ENCODE measurements around the gene DLEC1. TPM values are rescaled to one million over a fixed set of nuclear protein-coding genes. Genes with fewer than 3 reads are reported as not detected.

Gene DLEC1
- total RNA-seq, 4 donors from 2014 or later: 0.44 to 1.7 (median 1.5) TPM

GRCh38 chr3:38148311-38148882 is 109.4 kb downstream of the DLEC1 start:
- H3K36me3 ChIP-seq: no peaks in the 10 kb centered on the region
- WGBS, 2 donors: 86% methylated on average over 5 of the region's 5 CpGs
- H3K4me3 ChIP-seq (replicated peaks in 1 of 3): no peak overlapping the region
- intact Hi-C loops (cut with DNase I): no loop called here
- TF ChIP-seq, protein P1, sequence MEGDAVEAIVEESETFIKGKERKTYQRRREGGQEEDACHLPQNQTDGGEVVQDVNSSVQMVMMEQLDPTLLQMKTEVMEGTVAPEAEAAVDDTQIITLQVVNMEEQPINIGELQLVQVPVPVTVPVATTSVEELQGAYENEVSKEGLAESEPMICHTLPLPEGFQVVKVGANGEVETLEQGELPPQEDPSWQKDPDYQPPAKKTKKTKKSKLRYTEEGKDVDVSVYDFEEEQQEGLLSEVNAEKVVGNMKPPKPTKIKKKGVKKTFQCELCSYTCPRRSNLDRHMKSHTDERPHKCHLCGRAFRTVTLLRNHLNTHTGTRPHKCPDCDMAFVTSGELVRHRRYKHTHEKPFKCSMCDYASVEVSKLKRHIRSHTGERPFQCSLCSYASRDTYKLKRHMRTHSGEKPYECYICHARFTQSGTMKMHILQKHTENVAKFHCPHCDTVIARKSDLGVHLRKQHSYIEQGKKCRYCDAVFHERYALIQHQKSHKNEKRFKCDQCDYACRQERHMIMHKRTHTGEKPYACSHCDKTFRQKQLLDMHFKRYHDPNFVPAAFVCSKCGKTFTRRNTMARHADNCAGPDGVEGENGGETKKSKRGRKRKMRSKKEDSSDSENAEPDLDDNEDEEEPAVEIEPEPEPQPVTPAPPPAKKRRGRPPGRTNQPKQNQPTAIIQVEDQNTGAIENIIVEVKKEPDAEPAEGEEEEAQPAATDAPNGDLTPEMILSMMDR (IDR thresholded peaks at IDR 0.05): no peak
- no peak for TF ChIP-seq POLR2A (IDR thresholded peaks at IDR 0.05)
- DNase-seq: no peak
- no peaks in the 10 kb centered on the region for H3K9me3 ChIP-seq
- no peaks in the 10 kb centered on the region for H3K4me1 ChIP-seq
- H3K27ac ChIP-seq: no peak overlapping the region
- no peaks in the 10 kb centered on the region for H3K27me3 ChIP-seq

DNA sequence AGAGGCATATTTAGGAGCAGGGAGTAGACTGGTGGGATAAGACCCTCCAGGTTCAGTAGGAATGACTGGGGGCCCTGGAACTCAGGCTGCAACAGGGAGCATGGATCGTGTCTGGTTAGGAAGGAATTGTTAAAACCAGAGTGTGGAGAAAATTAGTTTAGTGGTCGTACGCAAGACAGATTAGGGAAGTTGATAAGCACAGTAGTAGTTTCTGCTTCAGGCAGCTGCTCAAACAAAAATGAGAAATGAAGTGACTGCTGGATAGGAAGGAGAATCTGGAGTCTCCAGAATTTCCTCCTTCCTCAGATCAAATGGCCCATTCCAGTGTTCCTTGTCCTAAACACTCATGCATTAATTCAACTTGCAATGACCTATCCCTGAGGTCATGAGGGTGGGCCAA is 110.7 kb downstream of the DLEC1 start:
- WGBS, 2 donors: 70 to 82% methylated on average over 3 of the region's 3 CpGs
- Histone ChIP-seq H3K27ac (no peak overlapping the region), H3K9me3 (no peaks in the 10 kb centered on the region), H3K36me3 (no peaks in the 10 kb centered on the region), H3K27me3 (no peaks in the 10 kb centered on the region), H3K4me3 (replicated peaks in 1 of 3) (no peak overlapping the region), H3K4me1 (peaks cover 0 to 2% of the 10 kb centered on the region in 2 donors)
- no peak for DNase-seq
- TF ChIP-seq, protein P1 (IDR thresholded peaks at IDR 0.05): no peak
- no peak for TF ChIP-seq POLR2A (IDR thresholded peaks at IDR 0.05)
- intact Hi-C loops (cut with DNase I): no loop called here

GRCh38 chr3:38150780-38151528 is 111.9 kb downstream of the DLEC1 start:
- 79 to 85% methylated on average over 3 of the region's 3 CpGs for WGBS, 2 donors
- no peaks in the 10 kb centered on the region for H3K27me3 ChIP-seq
- H3K27ac ChIP-seq: no peak overlapping the region
- no peaks in the 10 kb centered on the region for H3K36me3 ChIP-seq
- no peak for TF ChIP-seq POLR2A (IDR thresholded peaks at IDR 0.05)
- TF ChIP-seq, protein P1 (IDR thresholded peaks at IDR 0.05): no peak
- H3K9me3 ChIP-seq: no peaks in the 10 kb centered on the region
- no peak overlapping the region for H3K4me3 ChIP-seq (replicated peaks in 1 of 3)
- H3K4me1 ChIP-seq: peaks cover 0 to 7% of the 10 kb centered on the region in 2 donors
- intact Hi-C loops (cut with DNase I): no loop called here
- DNase-seq: no peak

- Histone ChIP-seq H3K27ac (no peak overlapping the region), H3K36me3 (no peaks in the 10 kb centered on the region), H3K4me1 (peaks cover 0 to 7% of the 10 kb centered on the region in 2 donors), H3K27me3 (no peaks in the 10 kb centered on the region), H3K9me3 (no peaks in the 10 kb centered on the region), H3K4me3 (replicated peaks in 1 of 3) (no peak overlapping the region)
- TF ChIP-seq, protein P1 (IDR thresholded peaks at IDR 0.05): no peak
- no peak for TF ChIP-seq POLR2A (IDR thresholded peaks at IDR 0.05)
- intact Hi-C loops (cut with DNase I): no loop called here
- 88 to 89% methylated on average over 3 of the region's 3 CpGs for WGBS, 2 donors
- DNase-seq: no peak
Observed at GRCh38 chr3:38151667-38152265, 112.8 kb downstream of the DLEC1 start.

- TF ChIP-seq, protein P1 (IDR thresholded peaks at IDR 0.05): no peak
- TF ChIP-seq POLR2A (IDR thresholded peaks at IDR 0.05): no peak
- 94 to 96% methylated on average over 2 of the region's 2 CpGs for WGBS, 2 donors
- no peak for DNase-seq
- intact Hi-C loops (cut with DNase I): no loop called here
- no peak overlapping the region for H3K4me3 ChIP-seq (replicated peaks in 1 of 3)
- no peak overlapping the region for H3K27ac ChIP-seq
- H3K4me1 ChIP-seq: peaks cover 0 to 10% of the 10 kb centered on the region in 2 donors
- H3K9me3 ChIP-seq: no peaks in the 10 kb centered on the region
- no peaks in the 10 kb centered on the region for H3K36me3 ChIP-seq
- H3K27me3 ChIP-seq: no peaks in the 10 kb centered on the region
Observed at GRCh38 chr3:38152609-38153008, 113.6 kb downstream of the DLEC1 start.
